BE2C (cell line): Measurements from ENCODE around the gene DAPK1.

ENCODE experiments used
- DNase-seq: peaks from one replicate; pipeline ENCODE4 v3.0.0-alpha.2; 2020
- H3K27me3 ChIP-seq: fragments of 250-450 bp; sonication (Bioruptor Pico); 2 replicates; pipeline ENCODE4 v1.5.1; 2020; ENCODE audit warnings: mild to moderate bottlenecking
- H3K36me3 ChIP-seq: fragments of 250-450 bp; sonication (Bioruptor Pico); 2 replicates; pipeline ENCODE4 v1.5.1; 2020; ENCODE audit warnings: mild to moderate bottlenecking
- H3K4me1 ChIP-seq: fragments of 250-450 bp; sonication (Bioruptor Pico); 2 replicates; pipeline ENCODE4 v1.5.1; 2020
- H3K4me3 ChIP-seq: 2 replicates; pipeline ENCODE4 v1.5.1; 2011; ENCODE audit warnings: low read depth, low read length
- H3K9me3 ChIP-seq: fragments of 250-450 bp; sonication (Bioruptor Pico); 2 replicates; pipeline ENCODE4 v1.5.1; 2020
- CTCF ChIP-seq: IDR thresholded peaks from 2 replicates; pipeline ENCODE4 v1.5.1; 2012; ENCODE audit warnings: mild to moderate bottlenecking, low read depth, low read length

Gene DAPK1

DNA sequence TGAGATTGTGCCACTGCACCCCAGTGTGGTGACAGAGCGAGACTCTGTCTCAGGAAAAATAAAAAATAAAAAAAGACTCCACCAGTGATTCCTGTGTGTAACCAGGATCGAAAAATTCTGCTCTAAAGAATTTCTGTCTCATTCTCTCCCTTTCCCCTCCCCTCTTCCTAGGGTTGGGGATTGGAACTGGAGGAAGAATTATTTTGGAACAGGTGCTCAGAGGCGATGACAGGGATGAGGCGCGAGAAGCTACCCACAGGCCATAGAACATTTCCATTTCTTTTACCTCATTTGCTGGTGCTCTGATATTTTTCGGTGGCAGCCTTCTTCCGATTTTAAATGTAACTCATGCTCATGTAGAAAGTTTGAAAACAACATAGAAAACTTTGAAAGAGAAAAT, 80.1 kb downstream of the DAPK1 start:
- Histone ChIP-seq H3K4me1 (peaks cover 7% of the 10 kb centered on the region), H3K36me3 (no peaks in the 10 kb centered on the region), H3K9me3 (no peaks in the 10 kb centered on the region), H3K4me3 (no peak overlapping the region), H3K27me3 (no peaks in the 10 kb centered on the region)
- no peak for DNase-seq
- no peak for TF ChIP-seq CTCF

DNA sequence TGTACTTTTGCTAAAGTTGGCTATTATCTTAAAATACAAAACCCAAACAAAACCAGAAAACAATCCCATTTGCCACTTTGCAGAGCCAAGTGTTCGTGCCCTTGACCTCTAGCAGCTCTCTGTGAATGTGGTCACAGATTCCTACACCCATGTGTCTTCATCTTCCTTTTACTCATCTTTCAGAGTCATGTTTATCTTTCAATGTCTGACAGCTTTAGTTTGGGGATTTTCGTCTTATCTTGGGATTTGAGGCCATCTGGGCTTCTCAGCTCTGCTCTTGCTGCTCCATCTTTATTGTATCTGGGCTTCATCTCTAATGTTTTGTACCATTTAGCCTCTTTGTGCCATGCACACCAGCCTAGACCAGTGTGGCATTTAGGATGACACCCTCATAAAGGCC, 81.0 kb downstream of the DAPK1 start:
- DNase-seq: no peak
- TF ChIP-seq CTCF: no peak
- Histone ChIP-seq H3K27me3 (no peaks in the 10 kb centered on the region), H3K4me1 (peaks cover 7% of the 10 kb centered on the region), H3K36me3 (no peaks in the 10 kb centered on the region), H3K4me3 (no peak overlapping the region), H3K9me3 (no peaks in the 10 kb centered on the region)

DNA sequence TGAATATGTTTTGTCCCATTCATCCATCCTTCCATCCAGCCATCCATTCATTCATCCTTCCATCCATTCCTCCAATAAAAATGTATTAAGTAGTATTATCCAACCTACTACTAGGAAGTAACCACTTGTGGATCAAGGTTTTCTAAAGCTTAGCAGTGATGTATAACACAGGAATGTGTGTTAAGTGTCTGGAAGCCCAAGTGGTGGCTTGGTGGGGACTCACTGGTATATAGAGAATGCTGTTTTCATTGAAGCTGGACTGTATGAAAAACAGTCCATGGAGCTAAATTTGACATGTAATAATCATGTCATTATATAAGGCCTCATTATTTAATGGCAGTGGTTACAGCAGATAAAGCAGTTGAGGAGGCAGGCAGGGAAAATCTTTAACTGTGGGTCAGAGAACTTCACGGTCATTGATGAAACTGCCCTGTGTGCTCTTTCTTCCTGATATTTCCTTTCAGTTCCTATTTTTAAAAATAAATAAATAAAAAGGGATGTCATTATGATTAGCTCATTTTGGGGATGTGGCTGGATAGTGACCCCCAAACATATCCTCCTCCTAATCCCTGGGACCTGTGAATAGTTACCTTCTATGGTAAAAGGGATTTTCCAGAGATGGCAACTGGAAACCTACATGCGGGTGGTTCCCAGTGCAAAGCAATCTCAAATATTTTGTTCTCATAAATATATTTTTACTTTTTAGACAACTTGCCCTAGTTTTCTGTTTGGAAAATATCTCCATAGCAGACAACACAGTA, 82.3 kb downstream of the DAPK1 start:
- Histone ChIP-seq H3K27me3 (no peaks in the 10 kb centered on the region), H3K4me3 (no peak overlapping the region), H3K36me3 (no peaks in the 10 kb centered on the region), H3K9me3 (no peaks in the 10 kb centered on the region), H3K4me1 (peaks cover 7% of the 10 kb centered on the region)
- TF ChIP-seq CTCF: no peak
- no peak for DNase-seq

DNA sequence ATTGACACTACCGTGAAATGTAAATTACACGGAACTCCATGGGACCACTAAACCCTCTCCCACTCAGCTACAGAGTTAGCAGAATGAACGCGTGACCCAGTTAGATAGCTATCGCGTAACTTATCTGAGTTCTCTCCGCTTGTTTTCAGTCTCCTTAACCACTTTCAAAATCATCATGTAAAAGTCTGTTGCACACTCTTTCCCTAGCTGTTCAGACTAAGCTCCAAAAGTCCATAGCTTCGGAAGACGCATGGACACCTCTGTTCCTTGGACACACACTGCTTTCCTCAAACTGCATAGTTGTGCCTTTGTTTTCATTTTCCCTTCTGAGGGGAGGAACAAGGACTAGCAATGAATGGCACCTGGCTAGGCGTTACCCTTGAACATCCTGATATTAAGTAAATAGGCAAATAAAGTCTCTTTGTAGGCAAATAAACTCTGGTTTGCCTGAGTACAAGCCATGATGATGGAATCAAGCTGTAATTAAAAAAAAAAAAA, 83.3 kb downstream of the DAPK1 start:
- no peak for TF ChIP-seq CTCF
- H3K36me3 ChIP-seq: no peaks in the 10 kb centered on the region
- DNase-seq: no peak
- H3K4me3 ChIP-seq: no peak overlapping the region
- H3K27me3 ChIP-seq: no peaks in the 10 kb centered on the region
- peaks cover 7% of the 10 kb centered on the region for H3K4me1 ChIP-seq
- H3K9me3 ChIP-seq: no peaks in the 10 kb centered on the region

- Histone ChIP-seq H3K4me1 (peaks cover 7% of the 10 kb centered on the region), H3K36me3 (no peaks in the 10 kb centered on the region), H3K9me3 (no peaks in the 10 kb centered on the region), H3K4me3 (no peak overlapping the region), H3K27me3 (no peaks in the 10 kb centered on the region)
- TF ChIP-seq CTCF: no peak
- DNase-seq: no peak
Measured at GRCh38 chr9:87581513-87581912, 83.8 kb downstream of the DAPK1 start.

DNA sequence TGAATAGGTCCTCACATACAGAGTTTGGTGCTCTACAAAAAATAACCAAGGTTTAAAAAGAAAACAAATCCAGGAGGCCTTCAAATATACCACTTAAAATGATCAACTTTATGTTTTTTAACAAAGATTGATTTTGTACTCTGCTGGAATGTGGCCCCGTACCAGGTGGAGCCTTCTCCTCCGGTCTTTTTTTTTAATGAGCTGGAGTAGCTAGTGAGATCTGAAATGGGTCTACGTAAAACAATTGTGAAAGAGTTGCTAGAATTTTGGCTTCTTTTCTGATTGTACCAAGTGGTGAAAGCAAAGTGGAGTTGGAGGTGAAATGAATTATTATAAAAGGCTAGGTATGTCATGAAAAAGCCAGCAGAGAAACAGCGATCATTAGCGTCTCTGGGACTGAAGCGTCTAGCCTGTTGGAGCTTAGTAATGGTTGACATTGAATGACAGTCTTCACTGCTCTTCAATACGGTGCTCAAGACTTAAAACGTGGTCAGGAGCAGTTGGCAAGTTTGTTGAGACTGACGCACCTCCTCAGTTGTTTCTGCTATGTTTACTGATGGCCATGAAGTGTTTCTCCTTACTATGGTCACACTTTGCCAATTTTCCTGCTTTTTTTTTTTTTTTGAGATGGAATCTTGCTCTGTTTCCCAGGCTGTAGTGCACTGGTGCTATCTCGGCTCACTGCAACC, 84.4 kb downstream of the DAPK1 start:
- H3K4me1 ChIP-seq: peaks cover 7% of the 10 kb centered on the region
- DNase-seq: no peak
- H3K9me3 ChIP-seq: no peaks in the 10 kb centered on the region
- TF ChIP-seq CTCF: no peak
- H3K36me3 ChIP-seq: no peaks in the 10 kb centered on the region
- H3K4me3 ChIP-seq: no peak overlapping the region
- no peaks in the 10 kb centered on the region for H3K27me3 ChIP-seq
